SKM-1 (cell line): Measurements from ENCODE around the gene RMI2.
A peak's percentile ranks its signal among the peaks of the same experiment; 100 is the strongest.
"Not testable (repeated sequence)": the region's sequence is repeated elsewhere in the genome, so short reads cannot be mapped to it uniquely, and the experiment has no call there.

ENCODE experiments used
- DNase-seq: peaks from one replicate; lab custom pipeline; 2025; ENCODE audit not compliant: unreplicated experiment; lab: John Stamatoyannopoulos, UW

The RMI2 gene

GRCh38 chr16:11345040-11345862 lies at the start of gene RMI2:
TSS of gene RMI2 (plus strand) at chr16:11345459. CDS start at chr16:11345472, 13 bp downstream.
- DNase-seq = peak; percentile 95

DNA sequence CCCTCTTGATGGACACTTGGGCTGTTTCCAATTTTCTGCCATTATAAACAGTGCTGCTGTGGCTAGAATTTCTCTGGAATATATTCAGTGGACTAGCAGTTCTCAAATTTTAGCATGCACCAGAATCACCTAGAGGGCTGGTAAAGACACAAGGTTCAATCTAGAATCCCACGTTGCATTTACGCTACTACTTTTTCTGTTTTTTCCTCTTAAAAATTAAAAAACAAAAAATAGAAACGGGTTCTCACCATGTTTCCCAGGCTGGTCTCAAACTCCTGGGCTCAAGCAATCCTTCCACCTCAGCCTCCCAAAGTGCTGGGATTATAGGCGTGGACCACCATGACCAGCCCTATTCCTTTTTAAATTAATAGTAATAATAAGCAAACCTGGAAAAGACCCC lies 49.6 kb upstream of the RMI2 start:
- DNase-seq = no peak

- DNase-seq = no peak
These were observed 48.9 kb upstream of the RMI2 start for GRCh38 chr16:11296351-11296705.

- no peak for DNase-seq
These were observed 48.4 kb upstream of the RMI2 start for GRCh38 chr16:11296706-11297491.

- no peak for DNase-seq
These were observed 47.6 kb upstream of the RMI2 start for GRCh38 chr16:11297492-11298142.

- no peak for DNase-seq
These were observed 46.9 kb upstream of the RMI2 start for GRCh38 chr16:11298143-11298900.

DNA sequence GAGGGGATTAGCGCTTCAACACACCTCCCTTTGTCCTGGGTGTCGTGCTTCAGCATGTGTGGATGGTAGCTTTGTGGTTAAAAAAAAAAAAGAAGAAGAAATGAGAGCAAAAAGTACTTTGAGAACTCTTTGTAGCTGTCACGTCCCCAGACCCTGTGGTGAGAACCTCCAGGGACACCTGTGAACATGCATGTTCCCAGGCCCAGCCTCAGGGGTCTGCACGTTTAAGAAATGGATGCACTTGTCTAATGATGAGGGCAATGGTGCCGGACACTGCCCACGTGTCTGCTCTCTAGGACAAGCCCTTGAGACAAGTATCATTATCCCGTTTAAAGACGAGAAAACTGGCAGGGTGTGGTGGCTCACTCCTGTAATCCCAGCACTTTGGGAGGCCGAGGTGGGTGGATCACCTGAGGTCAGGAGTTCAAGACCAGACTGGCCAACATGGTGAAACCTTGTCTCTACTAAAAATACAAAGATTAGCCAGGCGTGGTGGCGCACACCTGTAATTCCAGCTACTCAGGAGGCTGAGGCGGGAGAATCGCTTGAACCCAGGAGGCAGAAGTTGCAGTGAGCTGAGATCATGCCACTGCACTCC lies 46.2 kb upstream of the RMI2 start:
- DNase-seq = not testable (repeated sequence)

GRCh38 chr16:11299865-11300559 lies 45.2 kb upstream of the RMI2 start:
- DNase-seq = no peak

GRCh38 chr16:11300560-11300892 lies 44.7 kb upstream of the RMI2 start:
- DNase-seq = no peak

- no peak for DNase-seq
These were observed 43.4 kb upstream of the RMI2 start for GRCh38 chr16:11301645-11302501.

GRCh38 chr16:11302977-11303376 lies 42.3 kb upstream of the RMI2 start:
- no peak for DNase-seq

DNA sequence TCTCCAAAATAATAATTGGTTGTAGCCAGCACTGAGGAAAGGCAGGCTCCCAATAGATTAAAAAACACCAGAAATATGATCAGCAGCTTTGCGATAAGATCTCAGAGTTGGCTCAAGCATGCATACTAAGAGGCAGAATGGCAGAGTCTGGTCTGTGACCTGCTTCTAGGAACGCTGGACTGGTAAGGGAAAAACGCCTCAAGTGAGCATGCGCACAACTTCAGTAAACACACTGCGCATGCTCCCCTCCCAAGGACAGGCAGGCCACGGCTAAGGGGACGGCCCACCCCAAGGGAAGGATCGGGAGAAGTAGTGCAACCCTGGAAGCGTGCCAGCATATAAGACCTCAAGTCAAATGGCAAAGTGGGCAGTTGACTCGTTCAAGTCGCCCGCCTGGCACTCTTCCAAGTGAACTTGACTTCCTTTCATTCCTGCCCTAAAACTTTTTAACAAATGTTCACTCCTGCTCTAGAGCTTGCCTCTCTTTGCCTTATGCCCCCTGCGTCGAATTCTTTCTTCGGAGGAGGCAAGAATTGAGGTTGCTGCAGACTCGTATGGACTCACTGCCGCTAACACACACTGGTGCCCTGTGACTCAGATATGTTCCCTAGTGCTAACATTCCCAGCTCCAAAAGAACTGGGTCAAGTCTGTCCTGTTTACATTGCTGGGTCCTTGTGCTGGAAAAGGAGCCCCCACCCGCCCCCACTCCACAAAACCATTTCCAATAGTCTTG lies 41.7 kb upstream of the RMI2 start:
- DNase-seq = no peak

- DNase-seq = no peak
These were observed 38.9 kb upstream of the RMI2 start for GRCh38 chr16:11306381-11306780.

GRCh38 chr16:11306997-11307638 lies 38.1 kb upstream of the RMI2 start:
- peak; percentile 99 for DNase-seq

GRCh38 chr16:11307639-11308492 lies 37.4 kb upstream of the RMI2 start:
- DNase-seq = no peak

DNA sequence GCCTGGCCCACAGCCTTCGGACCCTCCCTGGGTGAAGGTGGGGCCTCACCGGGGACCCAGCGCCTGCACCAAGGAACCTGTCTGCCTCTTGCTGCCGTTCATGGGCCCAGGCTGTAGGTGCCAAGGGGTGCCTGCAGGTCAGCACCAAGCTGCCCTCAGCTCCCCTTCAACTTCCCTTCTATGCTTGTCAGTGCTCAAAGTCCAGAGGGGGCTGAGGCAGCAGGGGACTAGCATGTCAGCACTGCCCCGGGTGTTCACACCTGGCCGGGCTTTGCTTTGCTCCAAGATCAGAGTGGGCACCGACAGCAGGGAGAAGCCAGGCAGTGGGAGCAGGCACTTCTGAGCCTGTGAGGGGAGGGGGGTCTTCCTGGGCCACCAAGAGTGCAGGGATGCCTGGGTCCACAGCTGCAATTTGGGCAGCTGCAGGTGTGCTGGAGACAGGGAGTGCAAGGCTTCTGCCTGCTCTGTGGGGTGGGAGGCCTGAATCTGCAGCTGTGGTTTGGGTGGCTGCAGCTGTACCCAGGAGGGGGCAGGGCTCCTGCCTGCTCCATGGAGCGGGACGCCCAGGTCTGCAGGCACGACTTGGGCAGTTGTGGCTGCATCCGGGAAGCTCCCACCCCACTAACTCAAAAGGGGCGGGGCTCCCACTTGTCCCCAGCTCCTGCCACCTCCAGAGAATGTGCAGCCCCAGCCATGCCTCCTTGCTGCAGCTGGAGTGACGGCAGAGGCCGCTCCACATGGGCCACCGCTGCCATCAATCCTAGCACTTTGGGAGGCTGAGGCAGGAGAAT lies 36.6 kb upstream of the RMI2 start:
- no peak for DNase-seq
